Suppressor macrophage (primary cell): ENCODE results near the gene RFC2.
"Not testable (repeated sequence)": the region's sequence is repeated elsewhere in the genome, so short reads cannot be mapped to it uniquely, and the experiment has no call there.

Source experiments
- DNase-seq, 4 experiments: peaks; one replicate each; pipeline ENCODE4 v3.0.0-alpha.2; 2020 to 2022

The RFC2 gene

DNA sequence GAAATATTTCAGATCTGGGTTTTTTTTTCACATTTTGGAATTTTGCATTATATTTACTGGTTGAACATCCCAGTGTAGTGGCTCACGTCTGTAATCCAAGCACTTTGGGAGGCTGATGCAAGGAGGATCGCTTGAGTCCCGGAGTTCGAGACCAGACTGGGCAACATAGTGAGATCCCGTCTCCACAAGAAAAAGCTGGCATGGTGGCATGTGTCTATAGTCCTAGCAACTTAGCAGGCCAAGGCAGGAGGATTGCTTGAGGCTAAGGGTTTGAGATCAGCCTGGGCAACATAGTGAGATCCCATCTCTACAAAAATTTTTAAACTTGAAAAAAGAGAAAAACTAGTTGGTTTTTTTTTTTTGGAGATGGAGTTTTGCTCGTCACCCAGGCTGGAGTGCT is 6.0 kb downstream of the RFC2 start:
- no peak for DNase-seq

DNA sequence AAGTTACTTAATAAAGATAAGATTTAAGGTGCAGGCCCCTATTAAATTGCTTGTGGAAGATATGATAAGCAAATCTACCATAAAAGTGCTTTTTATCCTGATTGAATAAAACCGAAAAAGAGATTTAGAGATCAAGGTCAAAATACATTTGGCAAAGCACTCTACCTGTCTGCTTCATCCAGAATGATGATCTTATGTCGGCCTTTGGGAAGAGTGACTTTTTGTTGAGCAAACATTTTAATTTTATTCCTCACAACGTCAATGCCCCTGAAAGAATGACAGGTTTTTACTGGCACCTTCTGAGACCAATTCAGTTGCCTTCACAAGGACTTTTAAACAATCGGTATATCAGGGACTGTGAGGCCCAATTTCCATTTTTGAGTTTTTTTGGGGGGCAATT is 7.7 kb downstream of the RFC2 start:
- DNase-seq = no peak

DNA sequence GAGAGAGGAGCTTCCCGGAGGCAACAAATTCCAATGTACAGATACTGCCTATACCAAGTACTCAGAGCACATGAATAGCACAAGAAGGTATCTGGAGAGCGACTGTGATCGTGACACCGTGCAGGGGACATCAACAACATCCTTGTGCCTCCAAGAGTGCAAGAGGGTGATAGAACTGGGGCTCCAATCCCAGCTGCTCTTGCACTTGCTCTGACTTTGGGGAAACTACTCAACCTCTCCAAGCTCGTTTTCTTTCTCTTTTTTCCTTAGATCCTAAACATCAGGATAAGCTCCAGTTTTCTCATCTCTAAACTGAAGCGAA is 12.1 kb downstream of the RFC2 start:
- DNase-seq = no peak

GRCh38 chr7:74240482-74240881 is 13.7 kb downstream of the RFC2 start:
- no peak for DNase-seq

DNA sequence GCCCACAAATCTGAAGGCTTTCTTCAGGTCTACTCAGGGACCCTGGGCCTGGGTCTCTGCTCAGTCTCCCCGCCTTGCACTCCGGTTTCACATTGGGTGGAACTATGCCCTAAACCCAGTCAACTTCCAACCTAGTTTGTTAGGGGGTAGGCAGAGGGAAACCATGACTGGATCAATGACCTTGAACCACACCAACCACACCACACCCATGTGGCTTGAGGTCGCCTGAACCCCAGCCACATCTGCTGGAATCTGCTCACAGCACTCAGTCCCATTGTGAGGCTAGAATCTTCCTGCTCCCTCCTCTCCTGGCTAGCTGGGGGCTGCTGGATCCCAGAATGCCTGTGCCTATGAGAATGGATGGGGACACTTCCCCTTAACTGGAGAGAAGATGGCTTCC is 17.9 kb downstream of the RFC2 start:
- DNase-seq = no peak

GRCh38 chr7:74235518-74236268 is 18.5 kb downstream of the RFC2 start:
- no peak for DNase-seq

DNA sequence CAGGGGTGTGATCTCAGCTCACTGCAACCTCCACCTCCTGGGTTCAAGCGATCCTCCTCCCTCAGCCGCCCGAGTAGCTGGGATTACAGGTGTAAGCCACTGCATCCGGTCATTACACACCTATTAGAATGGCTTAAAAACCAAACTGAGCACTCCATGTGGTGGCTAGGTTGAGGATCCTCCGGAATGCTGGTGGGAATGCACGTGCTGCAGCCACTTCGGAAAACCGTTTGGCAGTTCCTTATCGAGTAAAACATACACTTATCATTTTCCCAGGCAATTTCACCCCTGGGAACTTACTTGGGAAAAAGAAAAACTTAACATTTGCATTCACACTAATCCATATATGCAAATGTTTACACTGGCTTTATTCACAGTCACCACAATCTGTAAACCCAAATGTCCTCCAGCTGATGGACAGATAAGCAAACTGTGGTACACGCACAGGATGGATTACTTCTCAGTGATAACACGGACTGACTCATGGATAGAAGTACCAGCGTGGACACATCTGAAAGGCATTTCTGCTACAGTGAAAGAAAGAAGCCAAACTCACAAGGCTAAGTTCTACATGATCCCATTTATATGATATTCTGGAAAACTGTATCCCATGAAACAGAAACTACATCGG is 20.4 kb downstream of the RFC2 start:
- DNase-seq = no peak

DNA sequence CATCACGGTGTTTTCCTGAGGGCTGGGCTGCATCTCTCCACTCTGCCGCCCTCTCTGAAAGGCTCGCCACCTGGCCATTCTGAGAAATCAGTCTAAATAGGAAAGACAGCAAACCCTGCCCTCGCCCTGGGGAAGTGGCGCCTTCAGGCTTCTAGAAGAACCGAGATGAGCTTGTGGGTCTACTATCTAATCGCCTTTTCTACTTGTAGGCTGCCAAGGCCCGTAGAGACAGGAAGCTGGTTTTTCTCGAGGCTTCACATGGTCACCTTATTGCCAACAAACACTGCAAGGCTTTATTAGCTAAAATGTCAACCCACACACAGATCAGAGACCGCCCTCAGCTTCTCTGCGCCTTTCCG is 23.0 kb downstream of the RFC2 start:
- peak in 1 of 4 experiments; percentile 25 for DNase-seq

DNA sequence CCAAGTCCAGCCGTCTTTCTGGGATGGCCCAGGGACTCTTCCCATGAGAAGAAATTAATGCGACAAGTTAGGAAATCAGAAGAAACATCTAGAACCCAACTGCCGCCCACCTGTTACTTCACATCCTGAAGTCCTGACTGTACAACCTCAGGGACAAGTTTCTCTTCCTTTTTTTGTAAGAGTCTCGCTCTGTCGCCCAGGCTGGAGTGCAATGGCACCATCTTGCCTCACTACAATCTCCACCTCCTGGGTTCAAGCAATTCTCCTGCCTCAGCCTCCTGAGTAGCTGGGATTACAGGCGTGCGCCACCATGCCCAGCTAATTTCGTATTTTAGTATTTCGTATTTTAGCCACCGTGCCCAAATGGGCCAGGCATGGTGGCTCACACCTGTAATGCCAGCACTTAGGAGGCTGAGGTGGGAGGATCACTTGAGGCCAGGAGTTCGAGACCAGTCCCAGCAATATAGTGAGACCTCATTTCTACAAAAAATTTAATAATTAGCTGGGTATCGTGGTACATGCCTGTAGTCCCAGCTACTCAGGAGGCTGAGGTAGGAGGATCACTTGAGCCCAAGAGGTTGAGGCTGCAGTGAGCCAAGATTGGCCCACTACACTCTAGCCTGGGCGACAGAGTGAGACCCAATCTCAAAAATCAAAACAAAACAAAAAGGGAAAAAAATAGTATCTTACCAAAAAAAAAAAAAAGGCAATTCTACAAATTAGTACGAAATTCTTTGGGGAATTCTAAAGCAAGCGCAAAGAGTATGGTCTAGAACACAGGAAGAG is 23.6 kb downstream of the RFC2 start:
- DNase-seq = peak; percentile 75 to 89 (median 83)

DNA sequence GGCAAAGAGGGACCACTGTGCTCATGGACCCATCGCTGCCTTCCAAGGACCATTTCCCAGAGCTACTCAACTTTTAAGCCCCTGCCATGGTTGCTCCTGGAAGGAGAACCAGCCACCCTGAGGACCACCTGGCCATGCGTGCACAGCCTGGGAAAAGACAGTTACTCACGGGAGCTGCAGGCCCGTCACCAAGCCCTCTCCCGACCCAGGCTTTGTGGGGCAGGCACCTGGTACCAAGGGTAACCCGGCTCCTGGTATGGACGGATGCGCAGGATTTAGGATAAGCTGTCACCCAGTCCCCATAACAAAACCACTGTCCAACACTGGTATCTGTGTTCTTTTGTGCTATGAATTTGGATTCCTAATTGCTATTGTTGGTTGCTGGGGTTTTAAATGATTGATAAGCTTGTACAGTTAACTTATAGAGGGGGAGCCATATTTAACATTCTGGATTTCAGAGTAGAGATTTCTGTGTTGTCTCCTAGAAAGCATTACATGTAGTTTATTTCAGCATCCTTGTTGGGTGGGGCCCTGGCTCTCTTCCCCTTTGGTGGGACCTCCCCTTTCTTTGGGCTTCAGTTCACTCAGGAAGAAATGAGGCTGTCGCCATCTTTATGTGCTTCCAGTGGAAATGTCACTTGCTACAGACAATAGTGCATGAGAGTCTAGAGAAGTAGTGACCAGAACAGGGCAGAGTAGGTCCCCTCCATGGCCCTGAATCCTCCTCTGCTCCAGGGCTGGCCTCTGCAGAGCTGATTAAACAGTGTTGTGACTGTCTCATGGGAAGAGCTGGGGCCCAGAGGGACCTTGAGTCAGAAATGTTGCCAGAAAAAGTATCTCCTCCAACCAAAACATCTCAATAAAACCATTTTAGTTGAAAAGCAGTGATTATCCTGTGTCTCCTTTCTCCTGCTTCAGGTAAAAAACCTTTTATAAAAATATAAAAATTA is 25.0 kb downstream of the RFC2 start:
- peak; percentile 56 to 81 (median 76) for DNase-seq

DNA sequence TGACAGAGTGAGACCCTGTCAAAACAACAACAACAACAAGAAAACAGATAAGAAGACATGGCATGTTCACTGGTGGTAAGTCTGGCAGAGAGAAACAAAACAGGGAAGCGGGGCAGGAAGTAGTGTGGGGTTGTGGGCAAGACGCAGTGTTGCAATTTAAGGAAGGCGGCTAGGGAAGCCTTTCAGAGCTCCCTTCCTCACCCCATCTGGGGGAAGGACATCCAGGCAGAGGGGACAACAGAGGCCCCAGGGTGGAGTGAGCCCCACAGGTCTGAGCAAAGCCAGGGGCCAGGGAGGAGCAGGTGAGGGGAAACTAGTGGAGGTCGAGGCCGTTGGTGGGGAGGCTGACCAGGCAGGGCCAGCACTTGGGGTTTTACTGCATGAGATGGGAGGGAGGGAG is 27.6 kb downstream of the RFC2 start:
- peak; percentile 71 to 90 (median 87) for DNase-seq

- peak in 1 of 4 experiments; percentile 19 for DNase-seq
These were observed 28.8 kb downstream of the RFC2 start for GRCh38 chr7:74225400-74225799.

DNA sequence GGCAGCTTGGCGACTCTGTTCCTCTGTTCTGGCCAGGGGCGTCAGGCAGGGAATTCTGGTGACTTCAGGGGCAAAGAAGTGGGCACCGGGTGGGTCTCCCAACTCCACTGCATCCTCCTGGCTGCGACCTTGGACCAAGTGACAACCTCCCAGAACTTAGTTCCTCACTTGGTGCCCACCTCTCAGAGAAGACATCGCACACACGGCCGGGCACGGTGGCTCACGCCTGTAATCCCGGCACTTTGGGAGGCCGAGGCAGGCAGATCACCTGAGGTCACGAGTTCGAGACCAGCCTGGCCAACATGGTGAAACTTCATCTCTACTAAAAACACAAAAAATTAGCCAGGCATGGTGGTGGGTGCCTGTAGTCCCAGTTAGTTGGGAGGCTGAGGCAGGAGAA is 29.3 kb downstream of the RFC2 start:
- not testable (repeated sequence) for DNase-seq

GRCh38 chr7:74224511-74224832 is 29.7 kb downstream of the RFC2 start:
- no peak for DNase-seq

DNA sequence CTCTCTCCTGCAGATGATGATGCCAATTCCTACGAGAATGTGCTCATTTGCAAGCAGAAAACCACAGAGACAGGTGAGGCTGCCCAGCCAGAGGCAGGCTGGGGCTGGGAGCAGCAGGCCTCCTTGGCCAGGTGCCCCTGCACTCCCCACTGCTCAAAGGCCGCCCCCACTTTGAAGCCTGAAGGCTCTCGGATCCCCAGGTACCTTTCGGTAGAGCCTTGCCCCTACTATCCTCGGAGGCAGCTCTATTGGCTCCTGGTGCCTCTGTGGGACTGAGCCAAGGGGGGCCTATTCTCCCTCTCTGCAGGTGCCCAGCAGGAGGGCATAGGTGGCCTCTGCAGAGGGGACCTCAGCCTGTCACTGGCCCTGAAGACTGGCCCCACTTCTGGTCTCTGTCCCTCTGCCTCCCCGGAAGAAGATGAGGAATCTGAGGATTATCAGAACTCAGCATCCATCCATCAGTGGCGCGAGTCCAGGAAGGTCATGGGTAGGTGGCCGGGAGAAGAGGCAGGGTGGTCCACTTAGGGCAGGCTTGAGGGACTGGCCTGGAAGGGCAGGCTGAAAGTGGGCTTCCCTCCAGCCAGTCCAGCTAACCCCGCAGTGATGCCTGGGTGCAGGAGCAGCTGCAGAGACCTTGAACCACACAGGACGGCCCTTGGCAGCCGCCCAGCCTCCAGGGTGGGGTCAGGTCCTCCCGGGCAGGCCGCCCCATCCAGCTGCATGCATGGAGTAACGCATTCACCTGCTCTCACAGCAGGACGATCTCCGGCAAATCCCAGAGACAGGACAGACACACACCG is 30.3 kb downstream of the RFC2 start:
- no peak for DNase-seq

DNA sequence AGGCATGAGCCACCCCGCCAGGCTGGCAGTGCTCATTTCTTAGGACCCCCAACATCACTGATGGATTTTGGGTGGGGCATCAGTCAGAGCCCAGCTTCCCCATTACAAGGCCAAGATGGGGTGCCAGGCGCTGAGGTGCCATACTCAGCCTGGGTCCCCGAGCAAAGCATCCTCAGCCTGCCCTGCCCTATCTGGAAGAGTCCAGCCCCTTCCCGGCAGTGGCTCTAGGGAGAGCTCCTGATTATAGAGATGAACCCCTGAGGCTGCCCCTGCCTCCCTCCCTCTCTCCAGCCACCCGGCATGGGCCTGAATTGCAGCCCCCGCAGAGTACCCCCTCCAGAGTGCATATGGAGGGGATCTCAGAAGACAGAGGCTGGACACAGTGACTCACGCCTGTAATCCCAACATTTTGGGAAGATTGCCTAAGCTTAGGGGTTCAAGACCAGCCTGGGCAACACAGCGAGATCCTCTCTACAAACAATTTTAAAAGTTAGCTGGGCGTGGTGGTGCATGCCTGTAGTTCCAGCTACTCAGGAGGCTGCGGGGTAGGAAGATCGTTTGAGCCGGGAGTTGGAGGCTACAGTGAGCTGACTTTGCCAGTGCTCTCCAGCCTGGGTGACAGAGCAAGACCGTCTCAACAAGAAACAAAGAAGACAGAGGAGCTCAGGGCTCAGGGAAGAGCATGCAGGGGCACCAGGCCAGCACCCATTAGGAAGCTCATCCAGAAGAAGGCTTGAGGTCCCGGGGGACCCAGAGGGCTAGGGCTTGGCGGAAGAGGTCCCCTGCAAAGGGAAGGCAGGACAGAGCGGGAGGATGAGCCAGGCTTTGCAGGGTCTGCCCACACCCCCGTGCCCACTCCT is 31.1 kb downstream of the RFC2 start:
- DNase-seq = no peak

GRCh38 chr7:74221713-74222112 is 32.5 kb downstream of the RFC2 start:
- DNase-seq = no peak

- DNase-seq = no peak
These were observed 34.0 kb downstream of the RFC2 start for GRCh38 chr7:74220229-74220628.

GRCh38 chr7:74219416-74219815 is 34.8 kb downstream of the RFC2 start:
- no peak for DNase-seq

- DNase-seq = no peak
These were observed 35.9 kb downstream of the RFC2 start for GRCh38 chr7:74218343-74218698.
